Measurements from ENCODE around the gene HAGH.
A peak's percentile ranks its signal among the peaks of the same experiment; 100 is the strongest.

HAGH gene

GRCh38 chr16:1774448-1774780 is 52.2 kb downstream of the HAGH start:
- Histone ChIP-seq H3K4me1 (ENCODE audit: control insufficient read depth, low read depth, low read length) (no peaks in the 10 kb centered on the region), H3K9me3 (ENCODE audit: control insufficient read depth, low read depth, low read length) (no peaks in the 10 kb centered on the region), H3K4me3 (ENCODE audit: low read length) (peak overlapping the region; percentile 81), H3K9ac (ENCODE audit: low read length) (no peak overlapping the region), H3K36me3 (ENCODE audit: control insufficient read depth, low read depth, low read length) (peaks cover 16% of the 10 kb centered on the region), H3K27me3 (ENCODE audit: control insufficient read depth, insufficient read depth, low read length) (no peaks in the 10 kb centered on the region), H3K27ac (ENCODE audit: low read length) (no peak overlapping the region)

- H3K36me3 ChIP-seq (ENCODE audit: control insufficient read depth, low read depth, low read length), result peaks cover 16% of the 10 kb centered on the region
- H3K4me1 ChIP-seq (ENCODE audit: control insufficient read depth, low read depth, low read length), result no peaks in the 10 kb centered on the region
- no peaks in the 10 kb centered on the region for H3K9me3 ChIP-seq (ENCODE audit: control insufficient read depth, low read depth, low read length)
- H3K4me3 ChIP-seq (ENCODE audit: low read length), result peak overlapping the region; percentile 81
- H3K9ac ChIP-seq (ENCODE audit: low read length), result peak overlapping the region; percentile 86
- H3K27ac ChIP-seq (ENCODE audit: low read length), result no peak overlapping the region
- no peaks in the 10 kb centered on the region for H3K27me3 ChIP-seq (ENCODE audit: control insufficient read depth, insufficient read depth, low read length)
Measured at GRCh38 chr16:1773703-1774447, 52.8 kb downstream of the HAGH start.

- H3K9ac ChIP-seq (ENCODE audit: low read length), result peak within 1 kb of the TSS; percentile 86
- H3K4me3 ChIP-seq (ENCODE audit: low read length), result peak within 1 kb of the TSS; percentile 81
- peak within 1 kb of the TSS; percentile 5 for H3K27ac ChIP-seq (ENCODE audit: low read length)
- no peaks in the 10 kb centered on the region for H3K27me3 ChIP-seq (ENCODE audit: control insufficient read depth, insufficient read depth, low read length)
- H3K36me3 ChIP-seq (ENCODE audit: control insufficient read depth, low read depth, low read length), result peaks cover 16% of the 10 kb centered on the region
- no peaks in the 10 kb centered on the region for H3K9me3 ChIP-seq (ENCODE audit: control insufficient read depth, low read depth, low read length)
- no peaks in the 10 kb centered on the region for H3K4me1 ChIP-seq (ENCODE audit: control insufficient read depth, low read depth, low read length)
Measured at GRCh38 chr16:1772908-1773702, 53.5 kb downstream of the HAGH start, which contains the start of gene MRPS34. Gene MRPS34 (minus strand): TSS chr16:1773134. CDS start chr16:1773119, 15 bp downstream.

- Histone ChIP-seq H3K9ac (ENCODE audit: low read length) (peak within 1 kb of the TSS; percentile 86), H3K9me3 (ENCODE audit: control insufficient read depth, low read depth, low read length) (no peaks in the 10 kb centered on the region), H3K27ac (ENCODE audit: low read length) (peak within 1 kb of the TSS; percentile 5), H3K27me3 (ENCODE audit: control insufficient read depth, insufficient read depth, low read length) (no peaks in the 10 kb centered on the region), H3K4me3 (ENCODE audit: low read length) (peak within 1 kb of the TSS; percentile 81), H3K4me1 (ENCODE audit: control insufficient read depth, low read depth, low read length) (no peaks in the 10 kb centered on the region), H3K36me3 (ENCODE audit: control insufficient read depth, low read depth, low read length) (peaks cover 11% of the 10 kb centered on the region)
Measured at GRCh38 chr16:1772362-1772907, 54.2 kb downstream of the HAGH start, which contains the start of gene EME2. Gene EME2 (plus strand): TSS chr16:1772810. CDS start chr16:1773228, 418 bp downstream.

- H3K27ac ChIP-seq (ENCODE audit: low read length), result peak overlapping the region; percentile 5
- no peaks in the 10 kb centered on the region for H3K27me3 ChIP-seq (ENCODE audit: control insufficient read depth, insufficient read depth, low read length)
- H3K36me3 ChIP-seq (ENCODE audit: control insufficient read depth, low read depth, low read length), result peaks cover 8% of the 10 kb centered on the region
- peak overlapping the region; percentile 81 for H3K4me3 ChIP-seq (ENCODE audit: low read length)
- H3K4me1 ChIP-seq (ENCODE audit: control insufficient read depth, low read depth, low read length), result no peaks in the 10 kb centered on the region
- H3K9ac ChIP-seq (ENCODE audit: low read length), result peak overlapping the region; percentile 86
- H3K9me3 ChIP-seq (ENCODE audit: control insufficient read depth, low read depth, low read length), result no peaks in the 10 kb centered on the region
Measured at GRCh38 chr16:1771864-1772361, 54.7 kb downstream of the HAGH start.

GRCh38 chr16:1771188-1771863 is 55.3 kb downstream of the HAGH start, which contains the start of gene NME3:
Gene NME3 (minus strand): TSS chr16:1771543. CDS start chr16:1771534, 9 bp downstream.
- Histone ChIP-seq H3K36me3 (ENCODE audit: control insufficient read depth, low read depth, low read length) (peaks cover 5% of the 10 kb centered on the region), H3K27me3 (ENCODE audit: control insufficient read depth, insufficient read depth, low read length) (no peaks in the 10 kb centered on the region), H3K27ac (ENCODE audit: low read length) (peak within 1 kb of the TSS; percentile 5), H3K4me1 (ENCODE audit: control insufficient read depth, low read depth, low read length) (no peaks in the 10 kb centered on the region), H3K4me3 (ENCODE audit: low read length) (peak within 1 kb of the TSS; percentile 81), H3K9me3 (ENCODE audit: control insufficient read depth, low read depth, low read length) (no peaks in the 10 kb centered on the region), H3K9ac (ENCODE audit: low read length) (peak within 1 kb of the TSS; percentile 86)

GRCh38 chr16:1770328-1771187 is 56.1 kb downstream of the HAGH start:
- H3K27ac ChIP-seq (ENCODE audit: low read length), result no peak overlapping the region
- no peaks in the 10 kb centered on the region for H3K27me3 ChIP-seq (ENCODE audit: control insufficient read depth, insufficient read depth, low read length)
- H3K36me3 ChIP-seq (ENCODE audit: control insufficient read depth, low read depth, low read length), result peaks cover 5% of the 10 kb centered on the region
- H3K4me3 ChIP-seq (ENCODE audit: low read length), result peak overlapping the region; percentile 81
- H3K9ac ChIP-seq (ENCODE audit: low read length), result peak overlapping the region; percentile 86
- no peaks in the 10 kb centered on the region for H3K9me3 ChIP-seq (ENCODE audit: control insufficient read depth, low read depth, low read length)
- no peaks in the 10 kb centered on the region for H3K4me1 ChIP-seq (ENCODE audit: control insufficient read depth, low read depth, low read length)

- Histone ChIP-seq H3K4me1 (ENCODE audit: control insufficient read depth, low read depth, low read length) (no peaks in the 10 kb centered on the region), H3K4me3 (ENCODE audit: low read length) (peak overlapping the region; percentile 81), H3K36me3 (ENCODE audit: control insufficient read depth, low read depth, low read length) (no peaks in the 10 kb centered on the region), H3K9me3 (ENCODE audit: control insufficient read depth, low read depth, low read length) (no peaks in the 10 kb centered on the region), H3K27me3 (ENCODE audit: control insufficient read depth, insufficient read depth, low read length) (no peaks in the 10 kb centered on the region), H3K27ac (ENCODE audit: low read length) (no peak overlapping the region), H3K9ac (ENCODE audit: low read length) (no peak overlapping the region)
Measured at GRCh38 chr16:1769402-1770300, 57.0 kb downstream of the HAGH start.

GRCh38 chr16:1768767-1769401 is 57.7 kb downstream of the HAGH start:
- H3K27me3 ChIP-seq (ENCODE audit: control insufficient read depth, insufficient read depth, low read length), result no peaks in the 10 kb centered on the region
- no peak overlapping the region for H3K9ac ChIP-seq (ENCODE audit: low read length)
- no peak overlapping the region for H3K27ac ChIP-seq (ENCODE audit: low read length)
- no peaks in the 10 kb centered on the region for H3K4me1 ChIP-seq (ENCODE audit: control insufficient read depth, low read depth, low read length)
- H3K9me3 ChIP-seq (ENCODE audit: control insufficient read depth, low read depth, low read length), result no peaks in the 10 kb centered on the region
- H3K4me3 ChIP-seq (ENCODE audit: low read length), result no peak overlapping the region
- H3K36me3 ChIP-seq (ENCODE audit: control insufficient read depth, low read depth, low read length), result no peaks in the 10 kb centered on the region

All from iPS-18a (cell line).